DMS153 treated with DMSO at 0.1 percent for 48 hours (cell line): ENCODE data around the gene FMO5.

ENCODE experiments used
- DNase-seq: peaks from one replicate; lab custom pipeline; 2025; ENCODE audit not compliant: unreplicated experiment; lab: John Stamatoyannopoulos, UW

FMO5 gene

DNA sequence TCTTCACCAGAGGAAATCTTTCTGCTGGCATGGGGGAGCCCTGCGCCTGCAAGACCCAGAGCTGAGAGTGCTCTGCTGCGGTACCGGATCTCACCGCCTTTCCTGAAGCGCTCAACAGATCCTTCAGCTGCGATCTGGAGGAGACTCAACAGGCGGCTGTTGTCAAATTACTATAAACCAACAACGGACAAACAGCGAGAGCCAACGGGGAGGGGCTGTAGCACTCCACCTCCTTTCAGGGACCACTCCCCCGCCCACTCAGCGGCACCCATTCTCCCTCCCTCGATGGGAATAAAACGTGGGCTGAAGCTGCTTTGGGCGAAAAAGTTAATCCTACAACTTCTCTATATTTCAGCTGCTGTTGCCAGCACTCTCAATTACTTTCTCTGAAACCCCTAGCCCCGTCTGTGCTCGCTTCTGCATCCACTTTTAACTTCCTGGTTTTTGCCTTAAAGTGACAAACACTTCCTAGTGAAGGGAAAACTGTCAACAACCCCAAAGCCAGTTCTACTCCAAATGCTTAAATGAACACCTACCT lies at the start of gene FMO5:
Gene FMO5, minus strand, starts transcription at position 147 of the 538 bp plus-strand sequence. CDS start 310 bp downstream, outside the sequence.
- peak; percentile 71 for DNase-seq

DNA sequence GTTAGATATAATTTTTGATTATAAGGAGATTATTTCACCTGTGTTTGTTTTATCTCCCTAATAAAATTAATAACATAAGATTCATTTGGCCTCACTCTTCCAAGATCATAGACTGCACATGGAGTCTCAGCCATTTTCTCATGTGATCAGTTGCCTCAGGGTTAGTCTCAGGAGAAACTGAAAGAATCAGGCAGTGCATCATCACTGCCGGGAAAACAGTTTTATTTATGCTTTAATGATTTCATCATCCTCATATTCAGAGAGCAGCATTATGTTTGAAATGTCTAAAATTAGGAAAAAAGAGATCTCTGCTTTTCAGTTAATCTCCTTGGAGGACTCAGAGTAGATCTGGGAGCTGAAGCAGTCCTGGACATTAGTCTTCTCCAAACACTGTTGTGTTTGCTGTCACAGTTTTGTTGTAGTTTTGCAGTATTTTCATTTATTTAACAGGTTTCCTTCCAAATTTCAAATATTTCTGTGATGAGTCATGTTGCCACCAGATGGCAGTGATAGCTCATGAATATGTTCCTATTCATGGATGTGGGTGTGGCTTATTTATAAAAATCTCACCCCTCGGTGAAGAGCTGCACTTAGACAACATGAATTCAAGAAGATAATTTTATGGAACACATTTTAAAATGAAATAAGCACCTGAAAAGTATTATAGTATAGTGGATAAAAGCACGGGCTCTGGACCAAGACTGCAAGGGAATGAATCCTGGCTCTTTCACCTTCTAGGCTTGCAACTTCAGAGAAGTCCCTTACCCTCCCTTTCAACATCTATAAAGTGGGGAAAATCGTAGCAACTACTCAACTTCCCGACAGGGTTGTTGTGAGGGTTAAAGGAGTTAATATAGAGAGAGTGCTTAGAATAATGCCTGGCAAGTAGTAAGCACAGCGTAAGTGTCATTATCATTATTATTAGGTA lies 48.5 kb upstream of the FMO5 start:
- DNase-seq, result peak; percentile 72

- no peak for DNase-seq
Measured at GRCh38 chr1:147272042-147272441, 46.9 kb upstream of the FMO5 start.

GRCh38 chr1:147270721-147271120 lies 45.6 kb upstream of the FMO5 start:
- no peak for DNase-seq

DNA sequence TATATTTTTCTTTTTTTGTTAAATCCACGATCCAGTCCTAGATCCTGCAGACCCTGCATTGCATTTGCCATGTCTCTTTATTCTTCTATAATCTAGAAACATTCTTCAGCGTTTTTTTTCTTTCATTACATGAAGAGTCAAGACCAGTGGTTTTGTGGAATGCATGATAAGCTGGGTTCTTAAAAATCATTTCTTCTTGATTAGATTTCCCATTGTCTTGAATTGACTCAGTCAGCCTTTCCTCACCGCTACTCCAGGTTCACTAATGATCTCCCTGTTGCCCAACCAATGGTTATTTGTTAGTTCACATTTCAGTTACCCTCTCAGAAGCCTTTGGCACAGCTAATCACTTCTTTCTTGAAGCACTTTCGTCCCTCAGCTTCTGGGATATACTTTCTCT lies 42.6 kb upstream of the FMO5 start:
- DNase-seq, result no peak

DNA sequence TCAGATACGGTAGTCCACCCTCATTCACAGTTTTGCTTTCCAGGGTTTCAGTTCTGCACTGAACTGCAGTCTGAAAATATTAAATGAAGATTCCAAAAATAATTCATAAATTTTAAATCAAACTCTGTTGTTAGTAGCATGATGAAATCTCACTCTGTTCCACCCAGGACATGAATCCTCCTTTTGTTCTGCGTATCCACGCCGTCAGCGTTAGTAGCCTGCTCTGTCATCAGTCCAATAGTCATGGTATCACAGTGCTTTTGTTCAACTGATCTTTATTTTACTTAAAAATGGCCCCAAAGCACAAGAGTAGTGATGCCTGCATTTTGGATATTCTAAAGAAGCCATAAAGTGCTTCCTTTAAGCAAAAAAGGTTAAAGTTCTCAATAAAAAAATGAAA lies 41.2 kb upstream of the FMO5 start:
- no peak for DNase-seq

GRCh38 chr1:147264158-147264768 lies 39.1 kb upstream of the FMO5 start:
- no peak for DNase-seq

DNA sequence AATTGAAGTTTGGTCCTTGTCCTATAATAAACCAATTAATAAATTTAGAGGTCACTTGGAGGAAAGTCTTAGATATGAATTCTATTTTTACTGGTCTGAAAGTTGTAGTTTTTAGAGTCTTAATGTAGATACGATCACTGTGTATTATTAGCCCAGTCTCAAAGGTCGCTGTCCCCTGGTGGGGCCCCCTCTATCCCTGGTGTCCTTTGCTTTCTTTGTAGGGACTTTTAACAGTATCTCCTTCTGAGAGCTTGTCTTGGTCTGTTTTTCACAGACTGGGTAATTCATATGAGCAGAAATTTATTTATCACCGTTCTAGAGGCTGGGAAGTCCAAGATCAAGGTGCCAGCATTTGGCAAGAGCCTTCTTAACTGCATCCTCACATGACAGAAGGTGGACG lies 35.8 kb upstream of the FMO5 start:
- no peak for DNase-seq

GRCh38 chr1:147252540-147252939 lies 27.4 kb upstream of the FMO5 start:
- peak; percentile 81 for DNase-seq

GRCh38 chr1:147247656-147248238 lies 22.6 kb upstream of the FMO5 start:
- no peak for DNase-seq

DNA sequence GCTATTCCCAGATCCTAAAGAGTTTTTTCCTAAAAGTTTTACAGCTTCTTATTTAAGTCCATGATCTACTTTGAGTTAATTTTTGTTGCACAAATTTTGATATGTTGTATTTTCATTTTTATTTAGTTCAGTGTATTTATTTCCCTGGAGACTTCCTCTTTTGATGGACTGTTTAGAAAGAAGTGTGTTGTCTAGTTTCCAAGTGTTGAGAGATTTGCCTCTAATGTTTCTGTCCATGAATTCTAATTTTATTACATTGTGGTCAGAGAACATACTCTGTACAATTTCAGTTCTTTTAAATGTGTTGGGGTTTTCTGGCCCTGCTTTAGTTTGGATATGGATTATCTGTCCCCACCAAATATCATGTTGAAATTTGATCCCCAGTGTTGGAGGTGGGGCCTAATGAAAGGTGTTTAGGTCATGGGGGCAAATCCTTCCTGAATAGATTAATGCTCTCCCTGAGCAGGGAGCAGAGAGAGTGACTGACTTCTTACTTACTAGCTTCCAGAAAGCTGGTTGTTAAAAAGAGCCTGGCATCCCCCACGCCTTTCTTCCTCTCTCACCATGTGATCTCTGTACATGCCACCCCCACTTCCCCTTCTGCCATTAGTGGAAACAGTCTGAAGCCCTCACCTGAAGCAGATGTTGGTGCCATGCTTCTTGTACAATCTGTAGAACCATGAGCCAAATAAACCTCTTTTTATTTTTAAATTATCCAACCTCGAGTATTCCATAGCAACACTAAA lies 21.9 kb upstream of the FMO5 start:
- no peak for DNase-seq

GRCh38 chr1:147246044-147246690 lies 21.0 kb upstream of the FMO5 start:
- no peak for DNase-seq

- DNase-seq, result no peak
Measured at GRCh38 chr1:147245586-147246021, 20.5 kb upstream of the FMO5 start.

DNA sequence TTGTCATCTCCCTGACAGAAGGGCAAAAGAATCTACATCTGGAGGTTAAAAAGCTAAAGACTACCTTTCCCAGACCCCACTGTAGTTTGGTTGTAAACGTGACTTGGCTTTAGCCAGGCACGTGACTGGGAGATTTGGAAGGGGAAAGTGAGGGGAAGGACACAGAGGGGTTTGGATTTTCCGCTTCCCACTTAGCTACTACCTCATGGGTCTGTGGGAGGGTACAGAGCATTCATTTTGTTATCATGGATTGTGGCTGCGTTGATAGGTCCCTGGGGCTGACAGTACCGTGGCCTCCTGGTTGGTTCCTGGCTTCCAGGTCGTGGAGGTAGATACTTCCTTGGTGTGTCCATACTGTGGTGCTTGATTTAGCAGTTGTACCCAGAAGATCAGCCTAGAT lies 20.0 kb upstream of the FMO5 start:
- DNase-seq, result no peak

DNA sequence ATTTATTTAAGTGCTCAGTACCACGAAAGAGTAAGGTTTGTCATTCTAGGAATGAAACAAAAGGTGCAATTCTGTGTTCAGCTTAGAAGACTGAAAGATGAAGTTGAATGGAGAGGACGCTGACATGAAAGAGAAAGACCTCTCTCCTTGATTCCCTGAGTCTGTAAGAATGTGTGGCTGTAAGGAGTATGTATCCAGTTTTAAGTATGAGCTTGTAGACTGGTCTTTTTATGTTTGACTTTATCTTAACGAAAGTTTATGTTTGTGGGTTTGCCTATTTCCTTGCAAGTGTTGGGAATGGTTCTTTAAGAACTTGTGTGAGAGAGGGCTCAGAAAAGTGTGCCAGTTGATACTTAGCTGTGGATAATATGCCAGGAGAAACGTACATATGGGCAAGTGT lies 18.7 kb upstream of the FMO5 start:
- DNase-seq, result no peak

DNA sequence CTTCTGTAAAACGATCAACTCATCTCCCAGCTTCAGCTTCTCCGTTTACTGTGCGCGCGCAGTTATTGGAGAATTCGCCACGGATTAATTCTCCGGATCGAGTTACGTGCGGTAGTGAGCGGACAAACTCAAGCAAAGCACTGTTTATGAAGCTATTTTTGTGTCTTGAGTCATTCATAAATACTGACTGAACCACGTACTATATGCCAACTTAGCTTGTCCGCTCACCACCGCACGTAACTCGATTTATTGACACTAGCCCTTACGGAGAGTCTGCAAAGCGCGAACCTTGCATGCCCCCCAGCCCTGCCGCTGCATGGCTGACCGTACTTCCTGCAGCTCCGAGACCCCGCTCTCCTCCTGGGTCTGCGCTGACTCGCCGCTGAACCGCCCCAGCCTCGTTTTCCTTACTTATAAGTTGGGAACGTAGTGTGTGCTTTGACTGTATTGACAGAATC lies 18.1 kb upstream of the FMO5 start:
- no peak for DNase-seq

DNA sequence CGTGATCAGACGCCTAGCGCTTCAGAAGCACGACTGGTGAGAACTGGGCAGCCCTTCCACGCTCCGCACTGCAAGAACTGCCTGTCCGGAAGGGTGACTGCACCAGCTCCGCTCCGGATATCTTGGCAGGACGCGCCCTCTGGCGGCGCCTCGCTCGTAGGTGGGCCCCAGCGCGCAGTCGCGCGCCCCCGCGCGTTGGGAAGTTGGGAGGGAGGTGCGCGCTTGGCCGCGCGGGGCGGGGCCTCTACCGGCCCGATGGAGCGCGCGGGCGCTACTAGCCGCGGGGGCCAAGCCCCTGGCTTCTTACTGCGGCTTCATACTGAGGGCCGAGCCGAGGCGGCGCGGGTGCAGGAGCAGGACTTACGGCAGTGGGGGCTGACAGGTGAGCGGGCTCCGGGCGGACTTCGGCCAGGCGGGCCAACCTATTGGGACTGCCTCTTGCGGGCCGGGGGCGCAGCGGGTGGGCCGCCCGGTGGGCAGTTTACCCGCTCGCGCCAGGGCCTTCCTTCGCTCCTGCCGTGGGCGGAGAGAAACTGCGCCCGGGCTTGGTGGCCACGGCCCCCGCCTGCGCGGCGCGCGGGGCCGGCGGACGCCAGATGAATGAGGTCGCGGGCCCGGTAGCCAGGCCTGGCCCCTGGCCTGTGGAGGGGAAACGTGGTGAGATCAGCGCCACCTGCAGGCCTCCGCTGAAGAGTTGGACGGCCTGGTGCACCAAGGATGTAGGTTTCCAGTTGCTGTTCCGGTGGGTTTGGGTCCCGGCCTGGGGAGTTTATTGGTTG lies 17.5 kb upstream of the FMO5 start, which contains the start of gene CHD1L:
Gene CHD1L, plus strand, starts transcription at position 236 of the 779 bp plus-strand sequence. Its CDS starts 20 bp downstream, at position 256.
- peak; percentile 99 for DNase-seq

DNA sequence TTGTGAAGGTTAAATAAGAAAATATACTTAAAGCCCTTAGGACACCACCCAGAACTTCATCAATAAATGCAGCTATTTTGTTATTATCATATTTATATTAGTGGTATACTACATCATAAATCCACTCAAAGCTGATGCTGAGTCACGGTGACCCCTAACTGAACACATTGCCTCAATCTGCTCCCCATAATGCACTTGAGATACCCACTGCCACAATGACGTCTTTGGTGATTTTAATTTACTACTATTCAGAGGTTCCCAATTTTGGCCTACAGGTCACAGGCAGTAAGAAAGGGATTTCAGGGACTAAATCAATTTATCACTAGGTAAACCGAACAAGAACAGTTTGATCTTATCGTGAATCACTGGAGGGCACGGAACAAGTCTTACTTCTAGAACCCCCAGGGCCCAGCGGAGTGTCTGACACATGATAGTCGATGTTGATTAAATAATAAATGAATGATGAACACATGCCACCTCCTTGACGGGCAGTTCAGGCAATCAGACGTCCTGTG lies 16.9 kb upstream of the FMO5 start:
- DNase-seq, result no peak

- DNase-seq, result peak; percentile 31
Measured at GRCh38 chr1:147240131-147240721, 15.1 kb upstream of the FMO5 start.
